ENCODE results near the gene SMG7. TPM values are rescaled to one million over a fixed set of nuclear protein-coding genes. Genes with fewer than 3 reads are reported as not detected.

The SMG7 gene
- total RNA-seq, 2 experiments from 2014 or later: 45.5 to 46.2 TPM

- no peak overlapping the region for H3K27ac Mint-ChIP-seq
- ChIA-PET CTCF (no interaction called here), POLR2A (no interaction called here)
- peaks cover 8% of the 10 kb centered on the region for H3K36me3 Mint-ChIP-seq
- H3K27me3 Mint-ChIP-seq: no peaks in the 10 kb centered on the region
- H3K4me1 Mint-ChIP-seq (ENCODE audit: low read depth): peaks cover 35% of the 10 kb centered on the region
- H3K9me3 Mint-ChIP-seq: no peaks in the 10 kb centered on the region
- no peak for DNase-seq
- intact Hi-C loops (cut with micrococcal nuclease): no loop called here
- H3K4me3 Mint-ChIP-seq: no peak overlapping the region
These were observed 18.6 kb downstream of the SMG7 start for GRCh38 chr1:183490932-183491331.

- CTCF ChIA-PET: no interaction called here
- no peak overlapping the region for H3K27ac Mint-ChIP-seq
- no peaks in the 10 kb centered on the region for H3K9me3 Mint-ChIP-seq
These were observed 21.4 kb downstream of the SMG7 start for GRCh38 chr1:183493540-183494245.

DNA sequence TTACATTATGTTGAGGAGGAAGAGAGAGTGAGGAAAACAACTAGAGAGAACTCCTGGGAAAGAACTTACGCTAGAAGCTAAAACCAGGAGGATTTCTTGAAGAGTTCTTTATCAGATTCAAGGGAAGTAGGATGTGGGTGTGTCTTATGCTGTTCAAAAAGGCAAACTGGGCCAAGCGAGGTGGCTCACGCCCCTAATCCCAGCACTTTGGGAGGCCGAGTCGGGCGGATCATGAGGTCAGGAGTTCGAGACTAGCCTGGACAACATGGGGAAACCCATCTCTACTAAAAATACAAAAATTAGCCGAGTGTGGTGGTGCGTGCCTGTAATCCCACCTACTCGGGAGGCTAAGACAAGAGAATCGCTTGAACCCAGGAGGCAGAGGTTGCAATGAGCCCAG is 23.1 kb downstream of the SMG7 start:
- no peak overlapping the region for H3K4me3 Mint-ChIP-seq
- POLR2A ChIA-PET: no interaction called here
- CTCF ChIA-PET: no interaction called here
- no peaks in the 10 kb centered on the region for H3K9me3 Mint-ChIP-seq
- no peaks in the 10 kb centered on the region for H3K27me3 Mint-ChIP-seq
- intact Hi-C loops (cut with micrococcal nuclease): no loop called here
- no peak for DNase-seq
- H3K27ac Mint-ChIP-seq: no peak overlapping the region
- H3K36me3 Mint-ChIP-seq: peaks cover 2% of the 10 kb centered on the region
- peaks cover 43% of the 10 kb centered on the region for H3K4me1 Mint-ChIP-seq (ENCODE audit: low read depth)

More at GRCh38 chr1:183493540-183494245, 21.4 kb downstream of the SMG7 start:
- H3K4me1 Mint-ChIP-seq (ENCODE audit: low read depth): peaks cover 44% of the 10 kb centered on the region
- POLR2A ChIA-PET: interaction anchor here (0.6 kb wide), 1 partner anchor 557 kb away, joined by 3 read pairs; no protein-coding TSS in a partner anchor
- peaks cover 2% of the 10 kb centered on the region for H3K36me3 Mint-ChIP-seq
- intact Hi-C loops (cut with micrococcal nuclease): no loop called here
- H3K4me3 Mint-ChIP-seq: no peak overlapping the region
- no peaks in the 10 kb centered on the region for H3K27me3 Mint-ChIP-seq
- DNase-seq: no peak

- POLR2A ChIA-PET: no interaction called here
- intact Hi-C loops (cut with micrococcal nuclease): no loop called here
- no peaks in the 10 kb centered on the region for H3K27me3 Mint-ChIP-seq
- peaks cover 53% of the 10 kb centered on the region for H3K4me1 Mint-ChIP-seq (ENCODE audit: low read depth)
- CTCF ChIA-PET: no interaction called here
- no peak for DNase-seq
- peaks cover 2% of the 10 kb centered on the region for H3K36me3 Mint-ChIP-seq
- no peak overlapping the region for H3K27ac Mint-ChIP-seq
- no peaks in the 10 kb centered on the region for H3K9me3 Mint-ChIP-seq
- no peak overlapping the region for H3K4me3 Mint-ChIP-seq
These were observed 24.9 kb downstream of the SMG7 start for GRCh38 chr1:183497218-183497617.

DNA sequence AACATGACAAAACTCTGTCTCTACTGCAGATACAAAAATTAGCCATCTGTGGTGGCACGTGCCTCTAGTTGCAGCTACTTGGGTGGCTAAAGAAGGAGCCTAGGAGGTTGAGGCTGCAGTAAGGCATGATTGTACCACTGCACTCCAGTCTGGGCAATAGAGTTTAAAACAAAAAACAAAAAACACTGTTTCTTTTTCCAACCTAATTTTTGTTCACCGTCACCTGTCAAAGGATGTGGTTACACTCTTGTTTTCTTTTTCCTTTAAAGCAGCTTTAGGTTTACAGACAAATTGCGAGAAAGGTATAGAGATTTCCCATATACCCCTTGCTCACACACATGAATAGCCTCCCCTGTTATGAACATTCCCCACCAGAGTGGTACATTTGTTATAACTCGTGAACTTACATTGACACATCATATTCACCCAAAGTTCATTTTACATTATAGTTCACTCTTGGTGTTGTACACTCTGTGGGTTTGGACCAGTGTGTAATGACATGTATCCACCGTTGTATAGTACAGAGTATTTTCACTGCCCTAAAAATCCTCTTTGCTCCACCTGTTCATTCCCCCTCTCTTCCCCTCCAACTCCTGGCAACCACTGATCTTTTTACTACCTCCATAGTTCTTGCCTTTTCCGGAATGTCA is 26.2 kb downstream of the SMG7 start:
- H3K9me3 Mint-ChIP-seq: no peaks in the 10 kb centered on the region
- H3K4me3 Mint-ChIP-seq: no peak overlapping the region
- CTCF ChIA-PET: no interaction called here
- POLR2A ChIA-PET: no interaction called here
- intact Hi-C loops (cut with micrococcal nuclease): loop anchor here (2.0 kb wide), 1 partner anchor 20 kb away; no protein-coding TSS in a partner anchor
- no peak overlapping the region for H3K27ac Mint-ChIP-seq
- no peak for DNase-seq
- peaks cover 55% of the 10 kb centered on the region for H3K4me1 Mint-ChIP-seq (ENCODE audit: low read depth)
- no peaks in the 10 kb centered on the region for H3K27me3 Mint-ChIP-seq
- peaks cover 3% of the 10 kb centered on the region for H3K36me3 Mint-ChIP-seq

DNA sequence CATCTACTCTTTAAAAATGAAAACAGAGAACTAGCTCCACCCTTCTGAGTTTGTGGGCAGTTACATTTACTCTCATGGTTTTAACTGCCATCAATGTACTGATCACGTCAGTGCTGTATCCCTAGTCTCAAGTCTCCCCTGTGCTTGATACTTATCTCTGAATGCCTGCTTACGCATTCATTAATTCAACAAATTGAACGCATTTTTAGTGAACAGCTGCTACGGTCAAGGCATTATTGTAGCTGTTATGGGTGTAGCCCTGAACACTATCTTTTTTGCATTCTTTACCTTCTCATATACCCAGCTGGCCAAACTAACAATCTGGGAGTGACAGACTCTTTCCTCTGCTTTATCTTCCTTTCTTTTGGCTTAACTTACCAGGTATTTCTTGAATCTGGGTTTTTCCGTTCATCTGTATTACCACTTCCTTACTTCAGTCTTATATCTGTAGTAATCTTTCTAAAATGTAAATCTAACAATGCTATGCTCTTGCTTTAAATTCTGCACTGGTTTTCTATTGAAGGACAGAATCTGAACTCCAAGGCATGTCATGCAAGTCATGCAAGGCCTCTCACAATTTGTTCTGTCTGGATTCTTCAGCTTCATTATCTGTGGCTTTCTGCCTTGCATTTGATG is 33.3 kb downstream of the SMG7 start:
- peaks cover 26% of the 10 kb centered on the region for H3K4me1 Mint-ChIP-seq (ENCODE audit: low read depth)
- POLR2A ChIA-PET: no interaction called here
- no peak overlapping the region for H3K27ac Mint-ChIP-seq
- CTCF ChIA-PET: no interaction called here
- H3K27me3 Mint-ChIP-seq: no peaks in the 10 kb centered on the region
- no peak overlapping the region for H3K4me3 Mint-ChIP-seq
- H3K9me3 Mint-ChIP-seq: no peaks in the 10 kb centered on the region
- DNase-seq: no peak
- peaks cover 1% of the 10 kb centered on the region for H3K36me3 Mint-ChIP-seq
- intact Hi-C loops (cut with micrococcal nuclease): no loop called here

- CTCF ChIA-PET: no interaction called here
- Mint-ChIP-seq H3K4me3 (no peak overlapping the region), H3K27me3 (no peaks in the 10 kb centered on the region), H3K9me3 (no peaks in the 10 kb centered on the region), H3K27ac (no peak overlapping the region), H3K36me3 (peaks cover 1% of the 10 kb centered on the region), H3K4me1 (ENCODE audit: low read depth) (peaks cover 27% of the 10 kb centered on the region)
- POLR2A ChIA-PET: no interaction called here
- no peak for DNase-seq
- intact Hi-C loops (cut with micrococcal nuclease): no loop called here
These were observed 34.3 kb downstream of the SMG7 start for GRCh38 chr1:183506561-183506960.

DNA sequence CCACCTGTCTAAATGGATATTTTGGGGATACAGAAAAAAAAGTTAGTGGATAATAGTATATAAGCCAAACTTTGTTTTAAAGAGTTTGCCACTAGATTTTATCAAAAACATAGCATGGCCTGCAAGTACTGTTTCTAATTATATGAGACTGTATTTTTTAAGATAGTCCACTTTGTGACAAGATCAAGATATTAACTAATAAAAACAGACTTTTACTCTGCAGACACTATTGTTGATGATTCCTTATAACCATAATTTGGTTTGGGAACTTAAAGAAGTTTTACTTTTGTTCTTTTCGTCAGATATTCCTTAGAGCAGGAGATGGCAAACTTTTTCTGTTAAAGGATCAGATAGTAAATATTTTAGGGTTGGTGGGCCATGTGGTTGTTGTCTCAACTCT is 36.4 kb downstream of the SMG7 start:
- H3K4me1 Mint-ChIP-seq (ENCODE audit: low read depth): peaks cover 17% of the 10 kb centered on the region
- ChIA-PET POLR2A (no interaction called here), CTCF (interaction anchor here (1.1 to 2.0 kb wide), 2 partner anchors 14 to 914 kb away, joined by 3 to 4 read pairs; no protein-coding TSS in a partner anchor)
- no peaks in the 10 kb centered on the region for H3K27me3 Mint-ChIP-seq
- no peak overlapping the region for H3K4me3 Mint-ChIP-seq
- intact Hi-C loops (cut with micrococcal nuclease): no loop called here
- no peaks in the 10 kb centered on the region for H3K36me3 Mint-ChIP-seq
- H3K27ac Mint-ChIP-seq: no peak overlapping the region
- DNase-seq: no peak
- H3K9me3 Mint-ChIP-seq: no peaks in the 10 kb centered on the region

- ChIA-PET POLR2A (interaction anchor here (0.8 kb wide), 1 partner anchor 37 kb away, joined by 3 read pairs; no protein-coding TSS in a partner anchor), CTCF (no interaction called here)
- H3K27me3 Mint-ChIP-seq: no peaks in the 10 kb centered on the region
- no peak for DNase-seq
- H3K9me3 Mint-ChIP-seq: no peaks in the 10 kb centered on the region
- intact Hi-C loops (cut with micrococcal nuclease): no loop called here
- no peak overlapping the region for H3K27ac Mint-ChIP-seq
- H3K36me3 Mint-ChIP-seq: peaks cover 10% of the 10 kb centered on the region
- no peak overlapping the region for H3K4me3 Mint-ChIP-seq
- H3K4me1 Mint-ChIP-seq (ENCODE audit: low read depth): peaks cover 25% of the 10 kb centered on the region
These were observed 40.2 kb downstream of the SMG7 start for GRCh38 chr1:183512450-183512849.

GRCh38 chr1:183514235-183514634 is 41.9 kb downstream of the SMG7 start:
- intact Hi-C loops (cut with micrococcal nuclease): no loop called here
- ChIA-PET CTCF (interaction anchor here (0.7 kb wide), 1 partner anchor 142 kb away, joined by 3 read pairs; no protein-coding TSS in a partner anchor), POLR2A (interaction anchor here (0.6 kb wide), 1 partner anchor 490 kb away, joined by 3 read pairs; no protein-coding TSS in a partner anchor)
- Mint-ChIP-seq H3K27ac (no peak overlapping the region), H3K4me1 (ENCODE audit: low read depth) (peaks cover 21% of the 10 kb centered on the region), H3K27me3 (no peaks in the 10 kb centered on the region), H3K9me3 (no peaks in the 10 kb centered on the region), H3K36me3 (peaks cover 15% of the 10 kb centered on the region), H3K4me3 (no peak overlapping the region)
- DNase-seq: no peak

GRCh38 chr1:183515002-183515689 is 42.8 kb downstream of the SMG7 start:
- CTCF ChIA-PET: interaction anchor here (0.7 kb wide), 1 partner anchor 141 kb away, joined by 3 read pairs; no protein-coding TSS in a partner anchor
- peaks cover 15% of the 10 kb centered on the region for H3K36me3 Mint-ChIP-seq
- no peaks in the 10 kb centered on the region for H3K9me3 Mint-ChIP-seq
- DNase-seq: no peak
- no peaks in the 10 kb centered on the region for H3K27me3 Mint-ChIP-seq
- no peak overlapping the region for H3K27ac Mint-ChIP-seq
- intact Hi-C loops (cut with micrococcal nuclease): no loop called here
- H3K4me3 Mint-ChIP-seq: no peak overlapping the region
- H3K4me1 Mint-ChIP-seq (ENCODE audit: low read depth): peaks cover 20% of the 10 kb centered on the region
- POLR2A ChIA-PET: no interaction called here

- Mint-ChIP-seq H3K27me3 (no peaks in the 10 kb centered on the region), H3K36me3 (peaks cover 21% of the 10 kb centered on the region), H3K4me1 (ENCODE audit: low read depth) (peaks cover 18% of the 10 kb centered on the region), H3K4me3 (no peak overlapping the region), H3K27ac (no peak overlapping the region), H3K9me3 (no peaks in the 10 kb centered on the region)
- POLR2A ChIA-PET: no interaction called here
- DNase-seq: no peak
- CTCF ChIA-PET: no interaction called here
- intact Hi-C loops (cut with micrococcal nuclease): no loop called here
These were observed 44.4 kb downstream of the SMG7 start for GRCh38 chr1:183516725-183517124.
